Urinary bladder (tissue), 4 donors: ENCODE measurements around the gene SMIM17. TPM values are rescaled to one million over a fixed set of nuclear protein-coding genes. Genes with fewer than 3 reads are reported as not detected.

Source experiments
- DNase-seq: peaks from one replicate; pipeline ENCODE4 v3.0.0-alpha.2; 2015; ENCODE audit errors: extremely low spot score
- H3K27ac ChIP-seq: one replicate; pipeline ENCODE4 v1.5.1; 2013; ENCODE audit warnings: low read depth, mild to moderate bottlenecking, moderate library complexity
- H3K36me3 ChIP-seq: one replicate; pipeline ENCODE4 v1.6.1; 2013; ENCODE audit warnings: mild to moderate bottlenecking, moderate library complexity; ENCODE audit not compliant: insufficient read depth
- H3K4me1 ChIP-seq: one replicate; pipeline ENCODE4 v1.6.1; 2013; ENCODE audit warnings: mild to moderate bottlenecking, moderate library complexity; ENCODE audit not compliant: insufficient read depth
- H3K4me3 ChIP-seq: one replicate; pipeline ENCODE4 v1.5.1; 2013; ENCODE audit warnings: low read depth, low read length
- WGBS: extraction: QIAGEN DNeasy Blood & Tissue Kit; methylation state at CpG from one replicate; pipeline ENCODE4 v1.1.7; 2013; 5-methylcytosine and 5-hydroxymethylcytosine counted together
- polyA plus RNA-seq: library from polyadenylated mRNA; stranded (reverse); fragments of 200-250 nt; gene quantifications from one replicate; pipeline ENCODE4 v1.2.3, GENCODE V29; 2013
- total RNA-seq: library from RNA; depleted of rRNA; stranded (reverse); fragments of >200 nt; gene quantifications from one replicate; pipeline ENCODE4 v1.2.3, GENCODE V29; 2014
- donor health status: healthy with polysubstance abuse.
- donor health status: healthy.

Gene SMIM17
- total and polyA plus RNA-seq, 2 donors = 0.34 to 1.8 TPM

DNA sequence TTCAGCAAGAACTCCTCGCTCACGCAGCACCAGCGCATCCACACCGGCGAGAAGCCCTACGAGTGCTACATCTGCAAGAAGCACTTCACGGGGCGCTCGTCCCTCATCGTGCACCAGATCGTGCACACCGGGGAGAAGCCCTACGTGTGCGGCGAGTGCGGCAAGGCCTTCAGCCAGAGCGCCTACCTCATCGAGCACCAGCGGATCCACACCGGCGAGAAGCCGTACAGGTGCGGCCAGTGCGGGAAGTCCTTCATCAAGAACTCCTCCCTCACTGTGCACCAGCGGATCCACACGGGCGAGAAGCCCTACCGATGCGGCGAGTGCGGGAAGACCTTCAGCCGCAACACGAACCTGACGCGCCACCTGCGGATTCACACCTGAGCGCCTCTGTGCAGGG lies 20.6 kb upstream of the SMIM17 start:
- H3K27ac ChIP-seq = no peak overlapping the region
- H3K4me3 ChIP-seq = no peak overlapping the region
- 91% methylated on average over 37 of the region's 37 CpGs for WGBS
- peaks cover 2% of the 10 kb centered on the region for H3K36me3 ChIP-seq
- no peak for DNase-seq
- H3K4me1 ChIP-seq = no peaks in the 10 kb centered on the region

DNA sequence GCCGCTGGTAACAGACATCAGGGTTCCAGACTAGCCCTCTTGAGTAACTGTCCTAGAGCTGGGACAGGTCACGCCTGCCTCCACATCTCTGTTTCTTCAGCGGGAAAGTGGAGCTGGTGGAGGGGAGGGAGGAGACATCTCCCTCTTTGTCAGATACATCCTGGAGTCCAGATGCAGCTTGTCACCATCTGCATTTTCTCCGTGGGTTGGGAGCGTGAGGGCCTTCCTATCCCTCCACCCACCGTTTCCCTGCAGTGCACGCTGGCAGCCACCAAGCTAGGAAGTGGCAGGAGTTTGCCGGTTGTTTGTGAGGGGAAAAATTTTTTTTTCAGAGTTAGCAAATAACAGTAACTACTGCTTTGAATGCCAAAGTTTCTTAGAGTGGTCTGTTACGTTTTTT lies 20.0 kb upstream of the SMIM17 start:
- WGBS = 77% methylated on average over 9 of the region's 9 CpGs
- peaks cover 2% of the 10 kb centered on the region for H3K36me3 ChIP-seq
- no peak overlapping the region for H3K4me3 ChIP-seq
- no peak for DNase-seq
- H3K4me1 ChIP-seq = no peaks in the 10 kb centered on the region
- H3K27ac ChIP-seq = no peak overlapping the region

DNA sequence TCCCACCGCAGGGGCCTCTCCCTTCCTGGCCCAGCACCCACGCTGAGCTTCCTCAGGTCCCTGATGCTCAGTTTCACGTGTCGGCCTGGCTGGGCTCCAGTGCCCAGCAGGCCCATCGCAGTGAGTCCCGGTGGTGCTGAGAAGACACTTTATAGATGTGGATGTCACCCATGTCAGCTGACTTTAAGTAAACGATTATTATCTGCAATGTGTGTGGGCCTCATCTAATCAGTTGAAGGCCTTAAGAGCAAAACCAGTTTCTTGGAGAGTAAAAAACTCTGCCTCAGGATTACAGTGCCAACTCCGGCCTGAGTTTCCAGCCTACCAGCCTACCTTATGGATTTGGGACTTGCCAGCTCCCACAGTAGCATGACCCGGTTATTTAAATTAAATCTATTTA lies 17.3 kb upstream of the SMIM17 start:
- H3K4me1 ChIP-seq = no peaks in the 10 kb centered on the region
- H3K36me3 ChIP-seq = no peaks in the 10 kb centered on the region
- no peak overlapping the region for H3K4me3 ChIP-seq
- no peak for DNase-seq
- H3K27ac ChIP-seq = no peak overlapping the region
- WGBS = 85% methylated on average over 9 of the region's 9 CpGs

DNA sequence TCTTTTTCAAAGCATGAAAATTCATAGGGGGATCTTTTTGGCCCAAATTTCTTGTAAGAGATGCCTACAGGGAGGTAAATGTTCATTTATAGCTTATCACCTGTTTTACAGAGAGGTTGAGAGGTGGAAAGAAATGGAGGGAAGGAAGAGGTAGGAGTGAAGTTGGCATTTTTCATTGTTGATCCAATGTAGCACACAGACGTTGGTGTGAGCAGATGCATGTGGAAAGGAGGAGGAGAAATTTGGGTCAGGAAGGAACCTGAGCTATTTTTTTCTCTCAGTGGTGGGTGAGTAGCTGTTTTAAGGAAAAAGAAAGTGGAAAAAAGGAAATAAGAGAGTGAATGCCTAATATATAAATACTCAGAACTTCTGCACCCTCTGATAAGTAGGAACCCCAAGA lies 9.9 kb upstream of the SMIM17 start:
- Histone ChIP-seq H3K4me3 (no peak overlapping the region), H3K27ac (no peak overlapping the region)

DNA sequence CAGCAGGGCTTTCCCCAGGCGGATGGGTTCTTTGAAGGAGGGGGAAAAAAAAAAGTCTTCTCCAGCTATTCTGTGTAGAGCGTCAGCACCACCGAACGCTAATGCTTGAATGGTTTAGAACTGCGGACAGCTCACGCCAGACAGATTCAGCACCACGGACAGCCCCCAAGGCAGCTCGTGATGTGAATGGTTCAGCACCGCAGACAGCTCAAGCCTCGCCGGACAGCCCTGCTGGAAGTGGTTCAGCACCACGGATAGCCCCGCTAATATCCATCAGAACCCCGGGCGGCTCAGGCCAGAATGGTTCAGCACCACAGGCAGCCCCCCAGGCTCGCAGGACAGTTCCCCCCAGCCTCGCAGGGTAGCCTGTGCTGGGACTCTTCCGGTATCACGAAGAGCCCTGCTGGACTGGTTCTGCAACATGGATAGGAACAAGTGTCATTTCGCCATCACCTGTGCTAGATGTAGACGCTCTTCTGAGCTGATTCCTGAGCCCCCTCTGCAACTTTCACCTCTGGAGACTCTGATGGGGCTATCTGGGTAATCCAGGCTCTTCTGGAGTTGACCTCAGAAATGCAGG lies 4.9 kb upstream of the SMIM17 start:
- 6% methylated on average over 21 of the region's 21 CpGs for WGBS
- Histone ChIP-seq H3K36me3 (no peaks in the 10 kb centered on the region), H3K4me1 (no peaks in the 10 kb centered on the region), H3K4me3 (no peak overlapping the region), H3K27ac (no peak overlapping the region)
- DNase-seq = peak; percentile 67

More for the DNA sequence above, 9.9 kb upstream of the SMIM17 start:
- WGBS = 32% methylated on average over 1 of the region's 1 CpG
- H3K36me3 ChIP-seq = no peaks in the 10 kb centered on the region
- DNase-seq = no peak
- no peaks in the 10 kb centered on the region for H3K4me1 ChIP-seq

DNA sequence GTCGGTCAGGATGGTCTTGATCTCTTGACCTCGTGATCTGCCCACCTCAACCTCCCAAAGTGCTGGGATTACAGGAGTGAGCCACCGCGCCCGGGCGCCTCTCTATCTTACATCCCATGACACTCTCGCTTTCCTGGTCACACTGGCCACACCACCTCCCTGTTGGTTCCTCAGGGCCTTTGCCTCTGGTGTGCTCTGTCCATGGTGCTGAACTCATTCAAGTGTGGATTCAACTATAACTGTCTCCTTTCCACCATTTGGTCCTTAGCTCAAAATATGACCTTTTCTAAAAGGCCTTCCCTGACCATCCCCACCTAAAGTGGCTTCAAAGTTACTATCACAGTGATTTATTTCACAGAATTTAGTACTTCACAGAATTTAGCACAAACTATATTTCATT lies 3.7 kb upstream of the SMIM17 start:
- 23% methylated on average over 7 of the region's 7 CpGs for WGBS
- no peaks in the 10 kb centered on the region for H3K4me1 ChIP-seq
- no peak overlapping the region for H3K4me3 ChIP-seq
- DNase-seq = no peak
- H3K36me3 ChIP-seq = no peaks in the 10 kb centered on the region
- H3K27ac ChIP-seq = no peak overlapping the region

DNA sequence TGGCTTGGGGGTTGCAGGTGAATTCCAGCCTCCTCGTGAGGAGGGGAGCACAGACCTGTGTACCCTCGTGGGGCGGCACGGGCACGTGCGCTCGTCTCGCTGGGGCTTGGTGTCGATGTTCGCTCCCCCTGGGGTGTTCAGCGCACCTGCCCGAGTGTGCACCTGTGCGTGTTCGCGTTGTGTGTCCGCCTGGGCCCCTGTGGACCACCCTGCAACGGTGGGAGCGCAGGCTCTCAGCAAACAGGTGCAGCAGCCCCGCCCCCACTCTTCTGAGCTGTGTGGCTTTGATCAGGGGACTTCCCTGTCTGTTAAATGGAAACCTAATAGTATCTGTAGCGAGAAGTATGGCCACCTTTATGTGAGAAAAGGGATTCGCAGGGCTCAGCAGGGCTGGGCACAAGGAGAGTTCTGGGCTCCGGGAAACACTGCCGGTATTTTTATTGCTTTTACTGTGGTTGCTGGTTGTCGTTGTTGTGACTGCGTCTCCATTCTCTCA lies 549 bp downstream of the SMIM17 start:
- Histone ChIP-seq H3K4me1 (no peaks in the 10 kb centered on the region), H3K4me3 (no peak overlapping the region), H3K36me3 (no peaks in the 10 kb centered on the region), H3K27ac (no peak overlapping the region)
- no peak for DNase-seq
- 11% methylated on average over 25 of the region's 25 CpGs for WGBS

DNA sequence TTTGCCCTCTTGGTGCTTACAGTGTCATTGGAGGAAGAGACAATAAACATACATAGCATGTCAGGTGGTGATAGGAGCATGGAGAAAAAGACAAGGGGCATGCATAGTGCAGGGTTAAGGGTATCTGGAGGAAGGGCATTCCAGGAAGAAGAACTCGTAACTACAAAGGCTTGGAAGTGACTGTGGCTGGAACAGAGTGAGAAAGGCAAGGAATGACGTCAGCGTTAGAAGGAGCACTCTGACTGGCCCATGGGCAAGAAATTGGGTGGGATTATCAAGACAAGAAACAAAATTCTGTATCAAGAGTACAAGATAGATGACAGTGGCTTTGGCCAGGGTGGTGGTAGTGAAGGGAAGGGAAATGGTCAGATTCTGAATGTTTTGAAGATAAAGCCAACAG lies 11.2 kb downstream of the SMIM17 start:
- no peaks in the 10 kb centered on the region for H3K36me3 ChIP-seq
- H3K4me1 ChIP-seq = no peaks in the 10 kb centered on the region
- no peak overlapping the region for H3K4me3 ChIP-seq
- 67% methylated on average over 3 of the region's 3 CpGs for WGBS
- H3K27ac ChIP-seq = no peak overlapping the region
- no peak for DNase-seq

DNA sequence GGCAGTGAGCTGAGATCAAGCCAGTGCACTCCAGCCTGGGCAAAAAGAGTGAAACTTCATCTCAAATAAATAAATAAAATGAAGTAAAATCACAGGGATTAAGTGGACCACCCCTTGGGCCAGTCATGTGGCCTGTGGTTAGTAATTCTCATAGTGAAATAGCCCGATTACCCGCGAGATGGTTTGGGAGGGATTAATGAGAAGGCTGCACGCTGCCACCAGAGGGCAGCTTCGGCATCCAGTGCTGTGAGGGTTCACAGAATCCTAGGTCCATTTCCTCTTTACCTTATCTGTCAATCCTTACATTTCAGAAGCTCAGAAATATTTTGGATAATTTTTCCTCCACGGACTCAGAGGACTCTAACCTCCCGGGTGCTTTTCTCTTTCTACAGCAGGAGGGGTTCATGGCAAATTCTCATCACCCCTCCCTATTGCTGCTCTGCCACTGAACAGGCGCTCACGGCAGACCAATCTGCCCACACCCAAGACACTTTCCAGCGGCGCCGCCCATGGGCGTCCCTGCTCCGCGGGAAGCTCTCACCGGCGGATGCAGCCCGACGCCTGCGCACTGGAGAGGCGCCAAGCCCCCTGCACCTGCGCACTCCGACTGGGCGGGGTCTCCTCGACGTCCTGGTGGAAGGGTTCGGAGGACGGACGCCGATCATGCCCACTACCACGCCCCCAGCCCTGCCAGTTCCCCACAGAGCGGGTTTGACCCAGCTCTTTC lies 17.6 kb downstream of the SMIM17 start:
- no peaks in the 10 kb centered on the region for H3K4me1 ChIP-seq
- H3K4me3 ChIP-seq = no peak overlapping the region
- no peak for DNase-seq
- no peak overlapping the region for H3K27ac ChIP-seq
- WGBS = 13% methylated on average over 32 of the region's 32 CpGs
- peaks cover 3% of the 10 kb centered on the region for H3K36me3 ChIP-seq

DNA sequence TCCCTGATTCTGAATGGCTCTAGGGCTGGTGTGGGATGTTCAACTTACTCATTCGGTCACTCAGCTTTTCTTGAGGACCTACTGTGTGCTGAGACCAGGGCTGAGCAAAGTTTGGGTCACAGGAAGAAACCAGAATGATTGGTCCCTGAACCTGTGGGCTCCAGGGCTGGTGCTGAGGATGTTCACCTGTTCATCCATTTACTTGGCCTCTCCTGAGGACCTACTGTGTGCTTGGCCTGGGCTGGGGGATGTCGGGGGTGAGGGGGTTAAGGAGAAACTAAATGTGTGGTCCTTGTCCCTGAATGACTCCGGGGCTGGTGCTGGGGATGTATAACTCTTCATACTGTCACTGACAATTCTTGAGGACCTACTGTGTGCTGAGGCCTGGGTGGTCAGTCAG lies 18.3 kb downstream of the SMIM17 start:
- no peak overlapping the region for H3K4me3 ChIP-seq

DNA sequence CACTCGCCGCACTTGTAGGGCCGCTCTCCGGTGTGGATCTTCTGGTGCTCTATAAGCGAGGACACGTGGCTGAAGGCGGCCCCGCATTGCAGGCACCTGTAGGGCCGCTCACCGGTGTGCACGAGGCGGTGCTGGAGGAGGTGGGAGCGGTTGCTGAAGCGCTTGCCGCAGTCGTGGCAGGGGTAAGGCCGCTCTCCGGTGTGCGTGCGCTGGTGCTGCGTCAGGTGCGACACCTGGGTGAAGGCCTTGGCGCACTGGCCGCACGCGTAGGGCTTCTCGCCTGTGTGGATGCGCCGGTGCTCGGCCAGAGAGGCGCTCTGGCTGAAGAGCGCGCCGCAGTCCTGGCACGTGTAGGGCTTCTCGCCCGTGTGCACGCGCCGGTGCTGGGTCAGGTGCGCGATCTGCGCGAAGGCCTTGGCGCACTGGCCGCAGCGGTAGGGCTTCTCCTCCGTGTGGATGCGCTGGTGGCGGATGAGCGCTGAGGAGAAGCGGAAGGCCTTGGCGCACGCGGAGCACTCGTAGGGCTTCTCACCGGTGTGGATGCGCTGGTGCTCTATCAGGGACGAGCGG lies 21.1 kb downstream of the SMIM17 start:
- Histone ChIP-seq H3K36me3 (peaks cover 3% of the 10 kb centered on the region), H3K4me1 (no peaks in the 10 kb centered on the region), H3K4me3 (no peak overlapping the region), H3K27ac (no peak overlapping the region)
- 80% methylated on average over 60 of the region's 60 CpGs for WGBS
- no peak for DNase-seq

More for the DNA sequence above, 18.3 kb downstream of the SMIM17 start:
- no peak for DNase-seq
- Histone ChIP-seq H3K36me3 (peaks cover 3% of the 10 kb centered on the region), H3K4me1 (no peaks in the 10 kb centered on the region), H3K27ac (no peak overlapping the region)
- WGBS = 92% methylated on average over 3 of the region's 3 CpGs

DNA sequence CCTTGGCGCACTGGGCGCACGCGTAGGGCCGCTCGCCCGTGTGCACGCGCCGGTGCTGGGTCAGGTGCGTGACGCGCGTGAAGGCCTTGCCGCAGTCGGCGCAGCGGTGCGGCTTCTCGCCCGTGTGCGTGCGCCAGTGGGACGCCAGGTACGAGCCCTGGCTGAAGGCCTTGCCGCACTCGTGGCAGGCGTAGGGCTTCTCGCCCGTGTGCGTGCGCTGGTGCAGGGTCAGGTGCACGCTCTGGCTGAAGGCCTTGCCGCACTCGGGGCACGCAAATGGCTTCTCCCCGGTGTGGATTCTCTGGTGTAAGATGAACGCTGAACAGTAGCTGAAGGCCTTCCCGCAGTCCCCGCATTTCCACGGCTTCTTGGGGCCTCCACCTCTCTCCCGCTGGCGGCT lies 21.6 kb downstream of the SMIM17 start:
- 83% methylated on average over 43 of the region's 43 CpGs for WGBS
- H3K4me3 ChIP-seq = no peak overlapping the region
- H3K4me1 ChIP-seq = no peaks in the 10 kb centered on the region
- DNase-seq = no peak
- H3K27ac ChIP-seq = no peak overlapping the region
- peaks cover 3% of the 10 kb centered on the region for H3K36me3 ChIP-seq

DNA sequence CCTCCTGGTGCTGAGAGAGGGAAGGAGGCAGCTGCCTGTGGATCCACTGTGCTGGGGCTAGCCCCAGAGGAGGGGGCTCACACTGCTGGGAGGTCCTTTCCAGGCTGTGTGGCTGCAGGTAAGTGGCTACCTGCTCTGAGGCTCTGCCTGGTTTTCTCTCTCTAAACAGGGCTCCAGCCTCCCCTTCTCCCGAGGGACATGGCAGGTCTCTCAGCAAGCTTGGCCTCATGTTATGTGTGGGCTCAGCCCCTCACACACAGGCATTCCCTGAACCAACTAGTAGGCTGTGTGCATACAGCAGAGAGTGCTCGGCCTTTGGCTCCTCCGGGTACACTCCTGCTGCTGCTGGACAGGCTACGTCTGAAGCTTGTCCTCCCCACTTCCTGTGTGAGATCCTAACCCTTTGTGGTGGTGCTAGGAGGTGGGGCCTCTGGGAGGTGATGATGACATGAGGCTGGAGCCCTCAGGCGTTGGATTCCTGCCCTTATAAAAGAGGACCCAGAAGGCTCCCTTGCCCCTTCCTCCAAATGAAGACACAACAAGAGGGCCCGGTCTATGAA lies 24.4 kb downstream of the SMIM17 start:
- 61% methylated on average over 6 of the region's 6 CpGs for WGBS
- H3K27ac ChIP-seq = no peak overlapping the region
- H3K4me1 ChIP-seq = no peaks in the 10 kb centered on the region
- peaks cover 3% of the 10 kb centered on the region for H3K36me3 ChIP-seq
- DNase-seq = no peak
- H3K4me3 ChIP-seq = no peak overlapping the region

DNA sequence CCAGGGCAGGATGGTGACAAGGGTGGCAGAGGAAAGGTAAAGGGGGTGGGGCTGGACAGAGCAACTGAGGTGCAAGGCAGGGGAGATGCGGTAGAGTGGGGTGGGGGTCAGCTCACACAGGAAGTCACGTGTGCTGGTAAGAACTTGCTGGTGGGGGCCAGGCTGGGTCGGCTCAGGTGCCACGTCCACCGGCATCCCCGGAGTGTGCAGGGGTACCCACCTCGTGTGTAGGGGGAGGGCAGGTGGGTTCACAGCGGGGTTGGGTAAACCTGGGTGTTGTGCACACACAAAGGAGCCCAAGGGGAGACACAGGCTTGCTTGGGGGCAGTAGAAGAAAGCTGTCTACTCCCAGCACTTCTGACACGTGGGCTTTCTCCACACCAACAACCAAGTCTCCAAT lies 25.7 kb downstream of the SMIM17 start:
- no peak for DNase-seq
- H3K4me3 ChIP-seq = no peak overlapping the region
- WGBS = 83% methylated on average over 9 of the region's 9 CpGs
- H3K4me1 ChIP-seq = no peaks in the 10 kb centered on the region
- H3K36me3 ChIP-seq = peaks cover 3% of the 10 kb centered on the region
- no peak overlapping the region for H3K27ac ChIP-seq
